ENCODE data around the gene SLC1A7.

SLC1A7 gene

DNA sequence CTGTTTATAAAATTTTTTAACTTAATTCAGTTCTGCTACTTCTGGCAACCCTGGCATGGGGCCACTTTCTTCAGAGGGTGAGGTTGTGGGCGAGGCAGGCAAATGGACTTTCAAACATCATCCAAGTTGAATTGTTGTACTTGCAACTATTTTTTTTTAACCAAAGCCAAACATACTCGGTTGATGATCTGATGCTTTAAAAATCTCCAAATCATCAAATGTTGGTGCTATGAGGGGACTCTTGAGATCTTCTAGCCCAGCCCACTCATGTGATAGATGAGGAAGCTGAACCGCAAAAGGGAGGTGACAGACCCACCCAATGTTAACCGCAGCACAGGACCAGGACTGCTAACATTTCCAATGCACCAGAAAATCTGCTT is 6.7 kb downstream of the SLC1A7 start:
- in situ Hi-C loops (cut with MboI; ENCODE audit: low sequenced_read_pairs): no loop called here

DNA sequence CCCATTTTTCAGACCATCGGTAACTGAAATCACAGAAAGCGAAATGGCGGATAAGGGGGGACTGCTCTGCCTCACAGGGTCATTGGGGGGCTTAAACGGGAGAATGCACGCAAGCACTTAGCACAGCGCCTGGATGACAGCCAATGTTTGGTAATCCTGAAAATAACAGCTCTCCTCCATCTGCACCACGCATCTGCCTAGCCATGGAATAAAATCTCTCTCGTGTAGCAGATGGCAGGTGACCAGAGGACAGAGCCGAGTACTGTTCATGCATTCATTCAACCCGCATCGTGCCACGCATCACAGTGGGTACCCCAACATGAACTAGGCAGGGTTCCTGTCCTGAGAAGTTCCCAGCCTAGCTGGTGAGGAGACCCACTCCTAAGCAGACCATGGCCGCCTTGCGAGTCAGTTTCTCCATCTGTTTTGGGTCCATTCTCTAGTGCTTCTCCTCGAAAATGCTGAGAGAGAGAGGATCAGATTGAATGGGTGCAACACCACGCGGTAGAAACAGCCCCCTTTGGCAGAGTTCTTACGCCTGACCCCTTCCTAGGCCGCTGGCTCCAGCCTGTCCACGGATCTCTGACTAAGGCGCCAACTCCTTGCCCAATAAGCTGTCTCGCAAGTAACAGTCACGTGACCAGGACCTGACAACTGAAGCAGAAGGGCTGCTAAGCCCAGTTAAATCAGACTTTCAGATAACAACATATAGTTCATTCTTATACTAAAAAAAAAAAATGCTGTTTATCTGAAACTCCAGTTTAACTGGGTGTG is 7.3 kb downstream of the SLC1A7 start:
- in situ Hi-C loops (cut with MboI; ENCODE audit: low sequenced_read_pairs): no loop called here

DNA sequence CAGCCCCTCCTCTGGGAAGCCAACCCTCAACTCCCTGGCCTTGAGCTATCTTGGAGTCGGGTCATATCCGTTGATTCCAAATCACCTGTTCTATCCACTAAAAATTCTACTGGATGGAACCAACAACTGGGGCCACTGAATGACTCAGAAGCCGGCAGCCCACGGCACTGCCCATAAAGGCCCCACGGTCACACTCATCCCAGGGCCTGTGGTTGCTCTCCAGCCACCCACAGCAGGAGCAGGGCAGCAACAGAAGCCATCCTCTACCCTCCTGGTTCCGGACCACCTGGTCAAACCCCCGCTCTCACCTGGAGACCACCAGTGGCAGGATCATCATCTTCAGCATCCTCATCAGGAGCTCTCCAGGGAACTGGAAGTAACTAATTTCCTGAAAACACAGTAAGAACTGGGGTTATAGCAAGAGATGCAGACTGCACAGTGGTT is 8.4 kb downstream of the SLC1A7 start:
- in situ Hi-C loops (cut with MboI; ENCODE audit: low sequenced_read_pairs): no loop called here

DNA sequence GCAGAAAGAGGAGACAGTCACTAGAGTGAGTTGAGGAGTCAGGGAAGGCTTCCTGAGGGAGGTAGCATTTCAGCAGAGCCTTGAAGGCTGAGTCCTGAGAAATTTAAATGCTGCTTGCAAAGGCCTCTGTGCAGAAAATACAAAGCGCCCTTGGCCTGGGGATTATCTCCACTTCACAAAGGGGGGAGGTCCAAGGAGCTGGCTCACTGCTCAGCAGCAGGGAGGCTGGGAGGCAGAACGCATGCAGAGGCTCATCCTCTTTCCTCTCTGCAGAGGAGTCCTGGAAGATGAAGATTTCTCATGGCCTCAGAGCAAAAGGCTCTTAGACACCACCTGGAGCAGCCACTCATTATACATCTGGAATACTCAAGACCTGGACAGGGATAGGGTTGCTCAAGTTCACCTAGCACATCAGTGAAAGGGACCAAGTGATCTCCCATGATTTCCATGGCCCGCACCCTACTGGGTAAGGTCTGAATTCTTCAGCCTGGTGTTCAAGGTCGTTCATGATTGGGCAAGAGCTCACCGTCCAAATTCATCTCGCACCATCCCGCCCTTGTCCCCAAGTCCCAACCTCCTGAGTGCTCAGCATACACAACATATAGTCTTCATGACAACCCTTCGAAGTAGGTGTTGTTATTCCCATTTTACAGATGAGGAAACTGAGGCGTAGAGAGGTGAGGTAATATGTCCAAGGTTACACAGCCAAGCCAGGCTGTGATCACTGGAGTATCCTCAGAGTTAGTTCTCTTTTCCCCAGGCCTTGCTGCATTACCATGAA is 9.0 kb downstream of the SLC1A7 start:
- in situ Hi-C loops (cut with MboI; ENCODE audit: low sequenced_read_pairs): no loop called here

DNA sequence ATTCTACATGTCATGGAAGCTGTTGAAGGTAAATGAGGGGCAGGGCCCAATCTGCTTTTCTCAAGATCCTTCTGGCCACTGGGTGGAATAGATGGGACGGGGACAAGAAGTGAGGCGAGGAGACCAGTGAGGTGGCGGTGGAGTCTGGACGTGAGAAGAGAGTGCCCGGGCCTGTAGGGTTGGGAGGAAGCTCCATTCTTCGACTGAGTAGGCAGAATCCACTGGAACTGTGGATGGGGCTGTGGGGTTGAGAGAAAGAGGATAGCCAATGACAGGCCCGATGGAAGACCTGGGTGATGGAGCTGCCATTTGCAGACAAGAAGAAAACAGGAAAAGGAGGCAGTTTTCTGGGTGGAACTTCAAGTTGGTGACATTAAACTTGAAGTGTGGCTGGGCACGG is 10.3 kb downstream of the SLC1A7 start:
- in situ Hi-C loops (cut with MboI; ENCODE audit: low sequenced_read_pairs): no loop called here

DNA sequence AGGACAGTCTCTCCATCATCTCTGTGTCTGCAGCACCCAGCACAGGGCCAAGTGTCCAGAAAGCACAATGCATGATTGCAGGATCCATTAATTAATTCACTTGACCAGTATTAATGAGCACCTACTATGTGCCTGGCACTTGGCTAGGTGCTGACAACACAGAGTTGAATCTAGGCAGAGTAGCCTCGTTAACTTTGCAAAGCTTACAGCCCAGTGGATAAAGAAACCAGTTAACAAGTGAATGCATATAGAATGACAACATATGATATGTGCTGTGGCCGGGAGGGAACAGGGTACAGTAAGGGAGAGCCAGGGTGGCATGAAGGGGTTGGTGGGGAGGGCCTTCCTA is 10.9 kb downstream of the SLC1A7 start:
- in situ Hi-C loops (cut with MboI; ENCODE audit: low sequenced_read_pairs): no loop called here

DNA sequence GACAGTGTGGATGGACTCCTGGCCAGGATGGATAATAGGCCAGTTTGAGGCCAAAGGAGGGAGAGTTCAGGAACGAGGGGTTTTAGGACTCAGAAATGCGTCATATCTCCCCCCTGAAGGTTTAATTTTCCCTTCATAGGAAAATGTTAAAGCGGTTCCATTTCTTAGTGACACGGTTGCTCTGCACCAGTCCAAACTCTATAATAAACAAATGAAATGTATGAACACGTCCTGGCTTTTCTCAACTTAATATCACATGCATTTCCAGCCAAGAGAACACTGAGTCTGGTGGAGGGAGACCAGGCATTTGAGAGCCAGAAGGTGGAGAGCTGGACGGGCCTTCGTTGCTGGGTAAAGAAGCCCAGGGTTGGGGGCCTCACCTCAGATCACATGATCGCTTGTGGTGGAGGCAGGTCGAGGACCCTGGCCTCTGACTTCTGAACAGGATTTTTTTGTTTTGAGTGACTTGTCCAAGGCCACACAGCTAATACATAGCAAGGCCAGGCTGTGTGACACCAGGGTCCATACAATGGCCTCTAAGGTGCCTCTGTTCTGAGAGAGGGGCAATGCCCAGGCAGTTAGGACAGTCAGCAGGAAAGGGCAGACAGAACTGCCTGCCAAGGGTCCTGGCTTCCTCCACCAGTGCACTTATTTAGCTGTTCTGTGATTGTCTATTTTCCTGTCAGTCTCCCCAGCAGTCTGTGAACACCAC is 11.4 kb downstream of the SLC1A7 start:
- in situ Hi-C loops (cut with MboI; ENCODE audit: low sequenced_read_pairs): no loop called here

DNA sequence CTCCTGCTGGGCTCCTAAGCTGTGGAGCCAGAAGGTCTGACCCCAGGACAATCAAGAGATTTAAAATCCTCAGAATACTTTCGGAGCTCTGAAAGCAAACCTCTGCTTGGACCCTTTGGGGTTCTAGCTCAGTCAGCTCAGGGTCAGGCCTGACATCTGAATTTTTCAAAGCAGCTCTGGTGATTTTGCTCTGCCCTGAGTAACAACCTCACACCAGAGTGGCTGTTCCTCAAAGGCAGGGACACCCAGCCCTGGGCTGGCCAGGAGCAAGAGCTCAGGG is 11.9 kb downstream of the SLC1A7 start:
- in situ Hi-C loops (cut with MboI; ENCODE audit: low sequenced_read_pairs): no loop called here

DNA sequence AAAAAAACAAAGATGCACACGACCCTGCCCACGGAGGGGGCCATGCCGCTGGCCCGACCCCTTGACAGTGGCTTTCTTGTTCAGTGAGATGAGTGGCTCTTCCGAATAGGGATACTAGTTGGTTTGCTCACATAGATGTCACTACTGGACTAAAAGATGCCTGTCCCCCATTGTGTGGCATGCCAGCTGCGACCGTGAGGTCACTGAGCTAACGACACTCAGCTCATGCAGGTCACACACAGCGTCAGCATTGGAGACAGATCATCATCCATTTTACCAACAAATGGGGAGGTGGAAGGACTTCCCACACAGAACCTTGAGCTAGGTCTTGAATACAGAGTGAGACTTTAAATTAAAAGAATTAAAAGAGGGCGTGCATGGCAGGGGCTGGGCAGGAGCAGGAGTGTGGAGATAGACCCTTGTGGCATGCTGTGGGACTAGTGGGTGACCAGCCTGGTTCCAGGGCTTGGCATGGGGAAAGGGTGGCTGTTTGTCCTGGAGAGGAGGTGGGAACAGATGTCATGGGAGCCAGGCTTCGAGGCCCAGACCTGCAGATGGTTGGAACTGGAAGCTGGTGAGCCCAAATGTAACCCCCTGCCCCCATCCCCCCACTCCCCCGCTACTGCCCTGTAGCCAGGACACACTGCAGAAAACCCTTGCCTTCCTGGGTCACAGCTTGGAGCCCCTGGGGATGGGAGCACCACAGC is 12.4 kb downstream of the SLC1A7 start:
- in situ Hi-C loops (cut with MboI; ENCODE audit: low sequenced_read_pairs): no loop called here

DNA sequence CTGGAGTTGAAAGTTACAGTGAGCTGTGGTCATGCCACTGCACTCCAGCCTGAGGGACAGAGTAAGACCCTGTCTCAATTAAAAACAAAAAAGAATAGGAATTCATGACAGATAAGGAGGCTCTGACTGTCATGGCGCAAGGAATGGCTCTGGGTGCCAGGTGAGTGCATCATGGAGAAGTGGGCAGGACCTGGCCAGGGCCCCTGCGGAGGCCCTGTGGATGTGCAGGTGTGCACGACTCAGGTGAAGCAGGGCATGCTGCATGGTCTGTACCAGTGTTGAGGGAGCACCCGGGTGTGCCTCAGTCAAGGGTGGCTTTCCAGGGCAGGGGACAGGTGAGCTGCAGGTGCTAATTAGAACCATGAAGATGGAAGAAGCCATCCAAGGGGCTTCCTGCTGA is 14.0 kb downstream of the SLC1A7 start:
- in situ Hi-C loops (cut with MboI; ENCODE audit: low sequenced_read_pairs): no loop called here

DNA sequence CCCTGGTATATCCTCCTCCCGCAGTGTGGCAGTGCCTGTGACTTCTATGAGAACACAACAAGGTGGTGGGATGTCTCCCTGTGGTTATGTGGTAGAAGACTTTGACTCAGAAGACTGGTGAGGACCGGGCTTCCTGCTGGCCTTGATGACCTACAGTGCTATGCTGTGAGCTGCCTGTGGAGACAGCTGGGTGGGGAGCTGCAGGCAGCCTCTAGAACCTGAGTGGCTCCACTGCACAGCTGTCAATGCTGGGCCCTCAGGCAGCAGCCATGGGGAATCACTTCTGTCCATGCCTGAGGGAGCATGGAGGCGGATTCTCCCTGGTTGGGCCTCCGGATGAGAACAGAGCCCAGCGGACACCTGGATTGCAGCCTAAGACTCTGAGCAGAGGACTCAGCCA is 14.9 kb downstream of the SLC1A7 start:
- in situ Hi-C loops (cut with MboI; ENCODE audit: low sequenced_read_pairs): no loop called here

DNA sequence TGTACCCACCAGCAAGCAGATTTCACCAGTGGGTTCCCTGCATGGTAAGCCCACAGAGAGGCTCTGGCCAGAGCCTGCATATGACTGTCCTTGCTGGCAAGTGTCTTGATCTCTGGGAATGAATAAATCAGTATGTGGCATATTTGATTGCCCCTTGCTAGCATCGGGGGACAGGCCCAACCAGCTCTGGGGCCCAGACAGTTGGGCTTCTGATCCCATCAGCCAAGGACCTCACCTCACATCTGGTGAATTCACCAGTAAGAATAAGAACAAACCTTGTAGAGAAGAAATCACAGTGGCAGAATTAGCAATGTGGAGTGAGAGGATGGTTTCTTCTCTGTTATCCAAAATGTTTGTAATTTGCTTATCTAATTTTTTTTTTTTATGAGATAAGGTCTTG is 15.9 kb downstream of the SLC1A7 start:
- in situ Hi-C loops (cut with MboI; ENCODE audit: low sequenced_read_pairs): no loop called here

DNA sequence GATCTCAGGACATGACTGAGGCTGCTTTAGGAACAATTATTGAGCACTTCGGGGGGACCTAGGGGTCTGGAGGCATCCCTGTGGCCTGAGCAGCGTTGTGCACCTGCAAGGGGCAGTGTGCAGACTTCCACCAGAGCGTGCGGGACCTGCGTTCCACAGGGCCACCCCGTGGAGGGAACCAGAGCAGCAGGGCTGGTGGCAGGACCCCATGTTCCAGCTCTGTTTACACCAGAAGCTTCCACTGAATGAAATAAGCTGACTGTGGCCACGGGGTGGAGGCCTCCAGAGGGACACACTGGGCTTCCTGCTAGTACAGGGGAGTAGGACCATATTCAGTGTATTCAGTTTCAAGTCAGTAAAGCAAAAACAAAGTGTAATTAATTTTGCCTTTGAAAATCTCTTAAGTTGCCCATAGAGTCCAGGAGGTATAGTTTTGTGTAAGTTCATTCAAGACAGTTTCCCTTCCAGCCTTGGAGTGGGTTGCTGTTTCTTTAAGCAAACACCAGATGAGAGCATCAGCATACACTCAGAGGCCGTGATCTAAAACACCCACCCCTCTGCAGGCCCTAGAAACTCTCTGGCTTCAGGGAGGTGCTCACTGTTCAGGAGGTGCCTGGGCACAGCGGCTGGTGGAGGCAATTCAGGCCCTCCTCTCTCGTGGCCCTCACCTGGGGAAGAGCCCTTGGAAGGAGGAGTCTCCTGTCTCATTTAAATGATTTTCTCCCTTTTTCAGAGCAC is 16.6 kb downstream of the SLC1A7 start:
- in situ Hi-C loops (cut with MboI; ENCODE audit: low sequenced_read_pairs): no loop called here

DNA sequence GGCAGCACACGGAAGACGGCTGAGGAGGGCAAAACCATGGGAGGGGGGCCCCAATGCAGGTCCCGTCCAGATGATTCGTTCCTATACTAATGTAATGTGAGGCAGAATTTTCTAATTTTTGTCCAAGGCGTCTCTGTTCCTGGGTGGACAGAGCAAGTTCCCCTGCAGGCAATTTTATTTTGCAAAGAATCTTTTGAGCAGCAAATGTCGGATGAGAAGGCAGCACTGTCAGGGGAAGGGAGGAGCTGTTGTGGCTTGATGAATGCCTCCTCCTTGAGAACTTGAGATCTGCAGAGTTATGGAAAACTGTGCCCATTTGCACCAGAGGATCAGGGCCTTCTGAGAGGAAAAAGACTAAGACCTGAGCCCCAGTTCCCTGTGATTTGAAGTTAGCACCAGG is 17.3 kb downstream of the SLC1A7 start:
- in situ Hi-C loops (cut with MboI; ENCODE audit: low sequenced_read_pairs): no loop called here

DNA sequence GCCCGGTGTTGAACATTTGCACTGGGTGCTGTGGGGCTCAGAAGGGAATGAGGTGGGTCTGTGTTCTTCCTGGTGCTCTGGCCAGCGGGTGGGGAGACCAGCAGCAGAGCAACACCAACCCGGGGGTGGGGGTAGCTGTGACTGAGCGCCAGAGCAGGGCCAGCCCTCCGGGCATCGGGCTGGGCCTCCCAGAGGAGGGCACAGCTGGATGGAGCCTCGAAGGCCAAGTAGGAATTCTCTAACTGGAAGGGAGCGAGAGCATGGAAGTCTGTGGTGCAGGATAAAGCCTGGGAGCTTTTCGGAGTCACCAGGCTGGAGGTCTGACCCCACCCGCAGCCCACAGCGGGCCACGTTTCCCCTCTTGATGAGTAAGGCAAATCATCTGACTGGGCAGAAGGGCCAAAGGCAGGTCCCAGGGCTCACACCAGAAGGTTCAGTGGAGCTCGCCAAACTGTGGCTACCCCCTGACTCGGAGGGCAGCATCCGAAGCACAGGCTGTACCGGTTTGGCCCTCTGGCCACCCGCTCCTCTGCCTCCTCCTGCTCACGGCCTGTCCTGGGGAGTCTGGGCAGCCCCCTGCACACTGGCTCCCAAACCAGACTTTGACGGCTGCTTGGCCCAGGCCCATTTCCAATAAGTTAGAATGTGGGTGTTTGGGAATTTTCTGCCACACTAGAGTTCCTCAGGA is 18.8 kb downstream of the SLC1A7 start:
- in situ Hi-C loops (cut with MboI; ENCODE audit: low sequenced_read_pairs): no loop called here

DNA sequence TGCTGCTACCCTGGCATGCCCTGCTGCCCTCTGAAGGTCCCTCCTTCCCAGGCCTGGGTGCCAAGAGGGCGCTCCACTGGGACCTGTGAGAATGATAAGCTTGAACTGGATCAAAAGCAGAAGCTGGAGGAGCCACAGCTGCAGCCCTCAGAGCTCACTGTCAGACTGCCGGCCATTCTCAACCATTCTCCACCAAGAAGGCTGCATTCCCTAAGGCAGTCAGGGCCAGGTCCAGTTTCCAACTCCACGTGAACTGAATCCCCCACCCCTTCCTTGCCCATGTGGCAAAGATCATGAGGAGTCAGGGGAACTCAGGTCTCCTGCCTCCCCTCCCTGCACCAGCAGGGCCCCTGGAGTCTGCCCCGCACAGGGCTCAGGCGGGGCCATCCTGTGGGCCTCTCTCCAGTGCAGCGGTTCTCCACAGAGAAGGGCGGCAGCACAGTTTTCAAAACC is 19.5 kb downstream of the SLC1A7 start:
- in situ Hi-C loops (cut with MboI; ENCODE audit: low sequenced_read_pairs): no loop called here

DNA sequence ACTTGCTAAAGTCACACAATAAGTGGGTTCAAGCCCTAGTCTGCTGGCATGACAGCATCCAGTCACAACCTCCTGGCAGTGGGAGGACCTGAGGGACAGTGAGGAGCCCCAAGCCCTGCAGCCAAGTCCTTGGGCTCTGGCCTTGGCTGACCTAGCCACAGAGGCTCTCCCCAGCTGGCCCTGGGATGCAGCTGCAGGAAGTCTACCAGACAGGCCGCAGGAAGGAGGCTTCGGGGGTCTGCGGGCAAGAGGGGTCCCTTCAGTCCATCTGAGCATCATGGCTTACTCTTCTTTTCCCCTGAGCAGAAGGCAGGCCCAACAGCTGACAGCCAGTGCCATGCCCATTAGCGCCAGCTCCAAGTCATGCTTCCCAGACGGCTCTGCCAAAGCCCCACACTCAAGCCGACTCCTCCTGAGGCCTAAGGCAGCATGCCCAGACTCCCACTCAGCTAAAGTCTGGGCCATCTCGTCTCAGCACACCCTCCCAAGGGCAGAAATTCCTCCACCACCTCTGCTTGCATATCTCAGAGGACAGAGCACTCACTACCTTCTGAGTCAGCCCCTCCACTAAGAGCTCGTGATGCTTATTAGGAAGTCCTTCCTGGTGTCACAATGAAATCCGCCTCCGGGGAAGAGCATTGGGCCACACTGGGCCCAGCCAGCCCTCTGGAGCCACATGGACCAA is 20.1 kb downstream of the SLC1A7 start:
- in situ Hi-C loops (cut with MboI; ENCODE audit: low sequenced_read_pairs): no loop called here

DNA sequence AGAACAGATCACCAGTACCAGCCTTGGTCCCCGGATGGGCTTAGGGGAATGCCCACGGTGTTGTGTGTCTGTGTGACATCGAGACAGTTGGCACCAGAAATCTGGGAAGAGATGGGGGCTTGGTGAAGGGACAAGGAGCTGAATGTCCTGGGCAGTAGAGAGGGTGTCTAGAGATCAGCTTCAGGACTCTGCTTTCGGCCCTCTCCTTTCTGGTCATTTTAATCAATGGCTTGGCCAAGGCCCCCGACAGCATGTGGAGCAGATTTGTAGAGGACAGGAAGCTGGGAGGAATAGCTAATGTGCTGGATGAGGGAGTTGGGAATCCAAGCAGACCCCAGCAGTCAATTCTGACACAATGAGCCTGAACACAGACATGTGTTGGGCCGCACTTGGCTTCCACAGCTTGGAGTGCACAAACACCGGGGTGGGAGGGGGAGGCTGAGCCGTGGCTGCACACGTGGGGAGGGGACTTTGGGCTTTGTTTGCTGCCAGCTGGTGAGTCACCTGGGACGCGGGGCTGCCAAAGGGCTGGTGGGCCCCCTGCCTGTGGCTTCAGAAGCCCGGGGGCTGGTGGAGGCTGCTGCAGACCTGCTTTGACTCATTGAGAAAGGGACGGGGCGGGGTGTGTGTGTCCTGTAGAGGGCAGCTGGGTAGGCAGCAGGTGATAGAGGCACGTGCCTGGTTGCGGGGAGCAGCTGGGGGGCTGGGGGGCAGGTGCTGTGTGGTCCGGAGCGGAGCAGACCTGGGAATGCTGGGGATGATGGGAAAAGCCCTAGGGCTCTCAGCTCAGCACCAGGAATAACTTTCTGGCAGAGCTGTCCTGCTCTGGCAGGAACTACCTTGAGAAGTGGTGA is 20.9 kb downstream of the SLC1A7 start:
- in situ Hi-C loops (cut with MboI; ENCODE audit: low sequenced_read_pairs): no loop called here

DNA sequence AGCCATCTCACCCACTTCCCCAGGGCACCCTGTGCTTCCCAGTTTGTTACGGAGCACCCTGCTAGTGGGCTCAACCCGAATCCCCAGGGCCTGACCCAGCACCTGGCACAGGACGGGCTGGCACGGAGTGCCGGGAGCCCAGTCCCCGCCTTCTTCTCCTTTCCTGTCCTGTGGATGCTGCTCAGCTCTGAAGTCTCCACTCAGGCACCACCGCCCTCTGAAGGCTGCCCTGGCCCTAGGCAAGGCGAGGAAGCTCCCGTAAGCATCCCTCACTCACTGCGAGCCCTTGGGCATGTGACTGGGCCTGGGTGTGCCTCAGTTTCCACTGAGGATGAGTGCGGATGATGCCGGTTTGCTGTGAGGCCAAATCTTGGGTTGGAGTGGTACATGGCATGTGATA is 21.8 kb downstream of the SLC1A7 start:
- in situ Hi-C loops (cut with MboI; ENCODE audit: low sequenced_read_pairs): no loop called here
